Amniotic epithelial cell (primary cell): ENCODE measurements around the gene FAM161B.
A peak's percentile ranks its signal among the peaks of the same experiment; 100 is the strongest.
"Not testable (repeated sequence)": the region's sequence is repeated elsewhere in the genome, so short reads cannot be mapped to it uniquely, and the experiment has no call there.

Experiments
- DNase-seq: peaks from one replicate; pipeline ENCODE4 v3.0.0-alpha.2; 2010; ENCODE audit warnings: low read depth

Gene FAM161B

GRCh38 chr14:73942180-73942579 is 7.7 kb downstream of the FAM161B start:
- no peak for DNase-seq

- DNase-seq, result no peak
These were observed 12.9 kb downstream of the FAM161B start for GRCh38 chr14:73937012-73937411.

- DNase-seq, result no peak
These were observed 13.3 kb downstream of the FAM161B start for GRCh38 chr14:73936548-73936947.

GRCh38 chr14:73935666-73936065 is 14.2 kb downstream of the FAM161B start:
- no peak for DNase-seq

- peak; percentile 17 for DNase-seq
These were observed 25.6 kb downstream of the FAM161B start for GRCh38 chr14:73924337-73924736.

- not testable (repeated sequence) for DNase-seq
These were observed 30.4 kb downstream of the FAM161B start for GRCh38 chr14:73919457-73919856.

GRCh38 chr14:73916324-73916723 is 33.6 kb downstream of the FAM161B start:
- peak; percentile 31 for DNase-seq

GRCh38 chr14:73913256-73913655 is 36.6 kb downstream of the FAM161B start:
- peak; percentile 90 for DNase-seq

- DNase-seq, result peak; percentile 51
These were observed 40.2 kb downstream of the FAM161B start for GRCh38 chr14:73909681-73910080.

- no peak for DNase-seq
These were observed 46.9 kb downstream of the FAM161B start for GRCh38 chr14:73903028-73903427.

GRCh38 chr14:73896521-73896920 is 53.4 kb downstream of the FAM161B start:
- no peak for DNase-seq

- DNase-seq, result no peak
These were observed 54.0 kb downstream of the FAM161B start for GRCh38 chr14:73895939-73896338.

GRCh38 chr14:73894180-73894687 is 55.7 kb downstream of the FAM161B start:
- not testable (repeated sequence) for DNase-seq

- DNase-seq, result no peak
These were observed 60.5 kb downstream of the FAM161B start for GRCh38 chr14:73889376-73889775.

GRCh38 chr14:73888971-73889370 is 60.9 kb downstream of the FAM161B start:
- peak; percentile 39 for DNase-seq

- DNase-seq, result no peak
These were observed 61.5 kb downstream of the FAM161B start for GRCh38 chr14:73888460-73888725.

GRCh38 chr14:73887694-73888459 is 62.0 kb downstream of the FAM161B start:
- no peak for DNase-seq

GRCh38 chr14:73887318-73887616 is 62.6 kb downstream of the FAM161B start:
- DNase-seq, result no peak

GRCh38 chr14:73886449-73887317 is 63.2 kb downstream of the FAM161B start, which contains the start of gene ZNF410:
ZNF410 (plus strand) TSS chr14:73886859; CDS start chr14:73892176, 5,317 bp downstream.
- peak; percentile 97 for DNase-seq

- DNase-seq, result no peak
These were observed 65.3 kb downstream of the FAM161B start for GRCh38 chr14:73884438-73885190.
